Thoracic aorta (tissue), 2 donors: Measurements from ENCODE around the gene WDR5. TPM values are rescaled to one million over a fixed set of nuclear protein-coding genes. Genes with fewer than 3 reads are reported as not detected.
A peak's percentile ranks its signal among the peaks of the same experiment; 100 is the strongest.

Source experiments
- ATAC-seq: fragments of 150-250 bp; one replicate; pipeline ENCODE4 v1.8.0; 2017; ENCODE audit warnings: low read depth; ENCODE audit not compliant: insufficient number of reproducible peaks, low FRiP score
- DNase-seq: peaks from one replicate; pipeline ENCODE4 v3.0.0-alpha.2; 2020; ENCODE audit warnings: low spot score
- H3K27ac ChIP-seq, 2 donors: fragments of 200-600 bp; sonication (generic); 1 replicate in 1 of 2; 2 replicates in 1 of 2; pipeline ENCODE4 v1.5.1; 2016; ENCODE audit warnings: mild to moderate bottlenecking in 2 of 2, moderate library complexity in 2 of 2
- H3K27me3 ChIP-seq: fragments of 200-600 bp; sonication (generic); replicated peaks from 2 replicates; pipeline ENCODE4 v1.6.0; 2016; ENCODE audit warnings: mild to moderate bottlenecking; ENCODE audit not compliant: insufficient read depth
- H3K36me3 ChIP-seq: fragments of 200-600 bp; sonication (generic); one replicate; pipeline ENCODE4 v1.5.1; 2016
- H3K4me1 ChIP-seq, 2 donors: fragments of 200-600 bp; sonication (generic); 1 replicate in 1 of 2; 2 replicates in 1 of 2; pipeline versions ENCODE4 v1.5.1 to v1.6.0; 2016; ENCODE audit warnings: low read depth in 2 of 2, mild to moderate bottlenecking in 1 of 2; ENCODE audit not compliant: control insufficient read depth in 1 of 2
- H3K4me3 ChIP-seq: fragments of 200-600 bp; sonication (generic); 2 replicates; pipeline ENCODE4 v1.5.1; 2016; ENCODE audit warnings: mild to moderate bottlenecking
- H3K9me3 ChIP-seq: fragments of 200-600 bp; sonication (generic); 2 replicates; pipeline ENCODE4 v1.5.1; 2016
- CTCF ChIP-seq: fragments of 200-600 bp; sonication (generic); IDR thresholded peaks from one replicate; pipeline ENCODE4 v1.5.1; 2019; ENCODE audit warnings: antibody characterized with exemption
- total RNA-seq, 2 donors: library from RNA; depleted of rRNA; stranded (reverse); fragments of >200 nt; gene quantifications; one replicate each; pipeline versions ENCODE4 v1.1.0 to v1.2.3, GENCODE V29; 2016

WDR5 gene
- total RNA-seq, 2 donors from 2014 or later, result 20.7 to 24.0 TPM

- peaks cover 22 to 46% of the 10 kb centered on the region in 2 donors for H3K4me1 ChIP-seq
- peak overlapping the region; percentile 90 for H3K4me3 ChIP-seq
- H3K27ac ChIP-seq, result peak overlapping the region in 1 of 2 donors; percentile 33
- no peaks in the 10 kb centered on the region for H3K27me3 ChIP-seq
- H3K9me3 ChIP-seq, result no peaks in the 10 kb centered on the region
- ATAC-seq (no peak), DNase-seq (no peak)
- TF ChIP-seq CTCF, result no peak
- H3K36me3 ChIP-seq, result peaks cover 10% of the 10 kb centered on the region
Observed at GRCh38 chr9:134136118-134136995, 475 bp downstream of the WDR5 start.

- peaks cover 22 to 40% of the 10 kb centered on the region in 2 donors for H3K4me1 ChIP-seq
- no peaks in the 10 kb centered on the region for H3K9me3 ChIP-seq
- ATAC-seq, result no peak
- DNase-seq, result no peak
- TF ChIP-seq CTCF, result no peak
- H3K27me3 ChIP-seq, result no peaks in the 10 kb centered on the region
- H3K4me3 ChIP-seq, result peak overlapping the region; percentile 90
- H3K36me3 ChIP-seq, result peaks cover 16% of the 10 kb centered on the region
- no peak overlapping the region for H3K27ac ChIP-seq
Observed at GRCh38 chr9:134136996-134137299, 1.1 kb downstream of the WDR5 start.

- Histone ChIP-seq H3K4me1 (peaks cover 22 to 40% of the 10 kb centered on the region in 2 donors), H3K4me3 (peak overlapping the region; percentile 10), H3K27ac (no peak overlapping the region), H3K9me3 (no peaks in the 10 kb centered on the region), H3K27me3 (no peaks in the 10 kb centered on the region), H3K36me3 (peaks cover 25% of the 10 kb centered on the region)
- DNase-seq (no peak), ATAC-seq (no peak)
- no peak for TF ChIP-seq CTCF
Observed at GRCh38 chr9:134138292-134138691, 2.4 kb downstream of the WDR5 start.

- H3K4me3 ChIP-seq, result no peak overlapping the region
- ATAC-seq, result no peak
Observed at GRCh38 chr9:134139081-134139480, 3.2 kb downstream of the WDR5 start.

More at GRCh38 chr9:134139081-134139480, 3.2 kb downstream of the WDR5 start:
- no peak for DNase-seq
- H3K9me3 ChIP-seq, result no peaks in the 10 kb centered on the region
- no peaks in the 10 kb centered on the region for H3K27me3 ChIP-seq
- TF ChIP-seq CTCF, result no peak
- H3K4me1 ChIP-seq, result peaks cover 22 to 37% of the 10 kb centered on the region in 2 donors
- H3K27ac ChIP-seq, result no peak overlapping the region
- H3K36me3 ChIP-seq, result peaks cover 31% of the 10 kb centered on the region
